GM13976 (cell line): ENCODE data around the gene CXCL8.
"Not testable (repeated sequence)": the region's sequence is repeated elsewhere in the genome, so short reads cannot be mapped to it uniquely, and the experiment has no call there.

Source experiments
- DNase-seq: peaks from one replicate; pipeline ENCODE4 v3.0.0; 2012; ENCODE audit warnings: low spot score
- in situ Hi-C: fragments of 300-500 bp; cut with MboI; formaldehyde crosslinking; loops from one replicate; pipeline ENCODE4 v1.12.0; 2022; ENCODE audit warnings: low sequenced_read_pairs, mixed read lengths, inconsistent platforms; ENCODE audit not compliant: unreplicated experiment
- TF ChIP-seq, protein P1 (sequence below): IDR thresholded peaks from 2 replicates; pipeline ENCODE4 v1.5.1; 2012; ENCODE audit warnings: borderline replicate concordance, mild to moderate bottlenecking; ENCODE audit not compliant: insufficient read depth; ENCODE audit errors: extremely low read depth, missing control alignments, control extremely low read depth

CXCL8 gene

GRCh38 chr4:73740353-73740778 is at the start of gene CXCL8:
CXCL8 (plus strand) TSS chr4:73740569; CDS start chr4:73740659, 90 bp downstream.
- in situ Hi-C loops, result no loop called here
- DNase-seq, result no peak
- TF ChIP-seq, protein P1, sequence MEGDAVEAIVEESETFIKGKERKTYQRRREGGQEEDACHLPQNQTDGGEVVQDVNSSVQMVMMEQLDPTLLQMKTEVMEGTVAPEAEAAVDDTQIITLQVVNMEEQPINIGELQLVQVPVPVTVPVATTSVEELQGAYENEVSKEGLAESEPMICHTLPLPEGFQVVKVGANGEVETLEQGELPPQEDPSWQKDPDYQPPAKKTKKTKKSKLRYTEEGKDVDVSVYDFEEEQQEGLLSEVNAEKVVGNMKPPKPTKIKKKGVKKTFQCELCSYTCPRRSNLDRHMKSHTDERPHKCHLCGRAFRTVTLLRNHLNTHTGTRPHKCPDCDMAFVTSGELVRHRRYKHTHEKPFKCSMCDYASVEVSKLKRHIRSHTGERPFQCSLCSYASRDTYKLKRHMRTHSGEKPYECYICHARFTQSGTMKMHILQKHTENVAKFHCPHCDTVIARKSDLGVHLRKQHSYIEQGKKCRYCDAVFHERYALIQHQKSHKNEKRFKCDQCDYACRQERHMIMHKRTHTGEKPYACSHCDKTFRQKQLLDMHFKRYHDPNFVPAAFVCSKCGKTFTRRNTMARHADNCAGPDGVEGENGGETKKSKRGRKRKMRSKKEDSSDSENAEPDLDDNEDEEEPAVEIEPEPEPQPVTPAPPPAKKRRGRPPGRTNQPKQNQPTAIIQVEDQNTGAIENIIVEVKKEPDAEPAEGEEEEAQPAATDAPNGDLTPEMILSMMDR, result no peak

- DNase-seq, in situ Hi-C loops: not testable (repeated sequence)
Observed at GRCh38 chr4:73691201-73691600, 49.2 kb upstream of the CXCL8 start.

DNA sequence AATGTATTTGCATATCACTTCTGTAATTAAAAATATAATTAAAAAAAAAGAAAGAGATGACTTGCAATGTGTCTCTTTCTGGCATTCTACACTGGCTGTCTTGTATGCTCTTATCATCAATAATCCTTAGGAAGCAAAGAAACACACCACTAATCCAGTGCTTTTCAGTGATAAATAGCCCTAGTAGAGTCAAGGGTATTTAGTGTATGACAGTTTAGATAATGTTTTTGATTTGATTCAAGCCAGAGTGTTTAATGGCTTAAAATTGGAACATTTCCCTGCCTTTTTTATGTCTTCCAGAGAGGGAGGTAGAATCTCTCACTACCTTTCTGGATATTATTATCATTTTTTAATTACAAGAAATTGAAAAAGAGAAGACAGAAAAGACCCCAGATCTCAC is 48.6 kb upstream of the CXCL8 start:
- TF ChIP-seq, protein P1, result no peak
- DNase-seq, result no peak
- in situ Hi-C loops, result no loop called here

DNA sequence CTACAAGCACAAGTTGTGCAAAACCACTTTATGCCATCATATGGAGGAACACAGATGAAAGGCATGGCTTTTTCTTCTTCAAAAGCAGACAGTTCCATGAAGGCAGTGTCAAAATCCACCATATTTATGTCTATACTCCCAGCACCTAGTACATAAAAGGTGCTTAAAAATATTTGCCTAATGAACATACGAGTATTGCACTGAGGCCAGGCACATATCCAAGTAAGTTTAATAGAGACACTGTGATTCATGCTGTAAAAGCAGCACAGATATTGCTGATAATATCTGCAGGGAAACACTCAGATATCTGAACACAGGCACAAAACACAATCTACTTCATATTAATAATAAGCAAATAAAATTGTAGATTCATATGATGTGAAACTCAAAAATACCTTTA is 48.1 kb upstream of the CXCL8 start:
- in situ Hi-C loops, result no loop called here
- DNase-seq, result no peak
- TF ChIP-seq, protein P1, result no peak

DNA sequence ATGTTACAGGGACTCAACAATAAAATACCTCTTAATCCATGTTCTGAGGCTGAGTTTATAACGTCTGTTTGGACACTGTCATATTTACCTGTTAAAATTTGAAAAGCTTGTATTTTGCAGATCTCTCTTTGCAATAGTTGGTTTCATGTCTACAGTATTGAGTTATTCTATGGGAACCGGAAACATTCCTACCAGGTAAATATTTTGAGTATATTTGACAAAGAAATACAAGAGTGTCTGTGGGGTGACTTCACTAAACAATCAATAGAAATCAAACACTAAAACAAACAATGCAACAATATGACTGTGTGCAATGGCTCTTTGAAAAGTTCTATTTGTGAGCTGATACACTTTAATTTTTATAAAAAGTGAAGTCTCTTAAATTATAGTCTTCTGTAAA is 47.7 kb upstream of the CXCL8 start:
- TF ChIP-seq, protein P1, result no peak
- DNase-seq, result no peak
- in situ Hi-C loops, result no loop called here

DNA sequence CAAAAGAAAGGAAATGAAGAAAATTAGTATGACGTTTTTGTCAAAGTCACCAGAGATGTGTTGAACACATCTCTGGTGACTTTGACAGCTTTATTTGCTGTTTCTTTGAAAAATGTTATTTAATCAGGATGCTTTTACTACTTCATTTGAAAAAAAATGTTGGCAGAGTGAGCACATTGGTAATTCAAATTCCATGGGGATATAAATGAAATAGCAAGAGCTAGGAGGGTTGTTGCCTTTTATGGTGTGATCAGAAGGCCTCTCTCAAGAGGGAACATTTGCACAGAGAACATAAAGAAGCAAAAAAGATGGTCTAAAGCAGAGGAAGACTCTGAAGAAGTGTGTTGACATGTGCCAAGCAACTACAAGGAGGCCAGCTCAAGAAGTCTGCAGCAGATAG is 46.6 kb upstream of the CXCL8 start:
- in situ Hi-C loops, result no loop called here
- TF ChIP-seq, protein P1, result no peak

DNA sequence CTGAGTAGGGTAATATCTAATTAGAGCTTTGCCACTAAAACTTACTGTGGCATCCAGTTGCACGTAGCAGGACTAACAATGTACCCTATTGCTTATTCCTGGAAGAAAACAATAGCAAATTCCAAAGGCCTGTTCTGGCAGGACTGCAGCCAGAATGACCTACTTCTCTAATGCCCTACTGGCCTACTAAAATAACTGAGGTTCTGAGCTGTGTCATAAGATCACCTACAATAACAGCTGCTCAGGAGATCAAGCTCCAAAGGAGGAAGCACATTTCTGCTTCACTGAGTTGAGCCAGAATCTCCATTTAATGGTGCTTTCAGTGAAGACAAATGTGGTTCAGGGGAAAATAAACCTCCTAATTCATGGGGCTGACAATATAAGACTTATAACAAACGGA is 42.2 kb upstream of the CXCL8 start:
- in situ Hi-C loops, result no loop called here
- DNase-seq, result no peak
- TF ChIP-seq, protein P1, result no peak

More for the DNA sequence above, 46.6 kb upstream of the CXCL8 start:
- no peak for DNase-seq
